Measurements from ENCODE around the gene ITPR1.

GRCh38 chr3:4574426-4574965 lies 81.3 kb downstream of the ITPR1 start:
- TF ChIP-seq CTCF (conservative IDR thresholded peaks at IDR 0.05 in 1 of 2, IDR thresholded peaks at IDR 0.05 in 1 of 2; ENCODE audit: extremely low read depth in 1 of 2, insufficient read depth in 1 of 2, low read depth in 1 of 2, low read length in 2 of 2) (no peak), EZH2 (IDR thresholded peaks at IDR 0.05; ENCODE audit: borderline replicate concordance, low read length) (no peak)
